HG02938 (cell line): ENCODE data around the gene SF3A2.

Experiments used
- ATAC-seq: cut with Tn5 transposase; IDR thresholded peaks from one replicate; pipeline ENCODE4 v1.9.1; 2021; ENCODE audit warnings: mild to moderate bottlenecking, moderate library complexity; ENCODE audit not compliant: unreplicated experiment

SF3A2 gene

DNA sequence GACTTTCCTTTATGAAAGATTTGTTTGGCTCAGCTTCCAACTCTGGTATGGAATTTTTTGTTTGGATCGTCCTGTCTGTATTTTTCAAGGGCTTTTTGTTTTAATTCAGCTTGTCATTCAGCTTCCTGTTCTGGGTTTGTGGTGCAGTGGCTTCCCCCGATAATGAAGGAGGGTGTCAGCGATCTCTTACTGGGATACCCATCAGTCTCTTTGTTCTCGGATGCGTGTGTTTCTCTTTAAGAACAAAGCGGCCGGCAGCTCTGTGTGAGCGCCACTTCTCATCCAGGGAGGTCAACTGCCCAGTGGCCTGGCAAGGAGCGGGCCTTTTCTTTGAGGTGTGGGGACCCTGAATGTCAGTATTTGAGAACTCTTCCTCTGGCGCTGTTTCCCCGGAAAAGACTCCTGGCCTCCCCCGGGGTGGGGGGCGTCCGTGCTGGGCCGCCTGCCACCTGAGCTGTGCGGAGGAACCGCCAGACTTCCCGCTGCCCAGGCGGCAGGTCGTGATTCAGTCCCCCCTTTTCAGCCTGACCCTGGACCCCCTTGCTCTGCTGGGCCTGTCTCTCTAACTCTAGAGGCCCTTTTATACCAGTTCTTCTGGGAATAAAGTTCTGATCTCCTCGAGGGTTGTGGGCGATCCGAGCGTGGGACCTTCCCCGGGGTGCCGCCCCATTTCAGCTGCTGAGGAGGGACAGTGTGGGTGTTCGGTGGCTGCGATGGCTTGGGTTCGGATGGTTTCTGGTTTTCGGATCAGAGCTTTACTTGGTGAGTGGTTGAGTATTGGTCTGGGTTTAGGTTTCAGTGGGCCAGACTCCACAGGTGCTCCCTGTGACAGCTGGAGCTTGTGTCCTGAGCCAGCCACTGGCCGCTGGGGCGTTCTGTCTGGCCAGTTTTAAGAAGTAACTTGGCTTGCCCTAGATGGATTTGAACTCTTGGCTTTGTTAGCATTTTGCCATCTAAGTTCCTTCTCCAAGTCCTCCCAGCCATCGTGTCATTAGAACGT is 3.4 kb downstream of the SF3A2 start:
- ATAC-seq: no peak

DNA sequence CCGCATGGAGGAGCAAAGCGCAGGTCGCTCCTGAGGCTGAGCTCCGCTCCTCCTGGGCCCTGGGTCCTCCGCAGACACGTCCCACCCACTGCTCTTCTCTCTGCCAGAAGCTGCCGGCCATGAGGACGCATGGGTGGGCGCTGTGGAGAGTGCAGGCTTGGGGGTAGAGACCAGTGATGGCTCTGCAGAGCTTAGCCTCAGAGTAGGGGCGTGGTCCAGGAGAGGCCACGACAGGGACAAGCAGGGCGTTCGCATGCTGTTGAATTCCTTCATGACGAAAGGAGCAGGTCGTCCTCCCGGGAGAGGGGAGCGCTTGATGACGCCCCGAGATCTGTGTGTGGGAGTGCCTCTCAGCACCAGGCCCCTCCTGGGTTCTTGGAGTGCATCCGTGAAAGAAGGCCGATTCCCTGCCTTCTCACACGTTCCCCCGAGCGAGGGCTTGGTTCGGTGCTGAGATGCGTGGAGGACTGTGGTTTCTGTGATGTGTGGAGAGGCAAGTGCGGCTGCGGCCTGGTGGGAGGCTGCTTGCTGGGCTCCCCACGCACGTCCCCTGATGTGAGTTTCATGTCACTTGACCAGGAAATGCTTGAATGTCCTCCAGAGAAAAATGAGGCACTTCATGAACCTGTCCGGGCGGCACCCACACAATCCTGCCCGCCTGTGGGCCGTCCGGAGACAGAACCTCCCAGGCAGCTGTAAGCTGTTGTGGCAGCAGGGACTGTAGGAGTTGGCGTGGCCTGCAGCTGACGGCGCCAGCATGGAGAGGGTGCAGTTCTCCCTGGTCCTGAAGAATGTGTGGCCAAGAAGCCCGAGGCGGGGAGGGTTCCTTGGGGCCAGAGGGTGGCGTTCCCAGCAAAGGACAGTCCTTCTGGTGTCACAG is 4.5 kb downstream of the SF3A2 start:
- ATAC-seq: no peak

DNA sequence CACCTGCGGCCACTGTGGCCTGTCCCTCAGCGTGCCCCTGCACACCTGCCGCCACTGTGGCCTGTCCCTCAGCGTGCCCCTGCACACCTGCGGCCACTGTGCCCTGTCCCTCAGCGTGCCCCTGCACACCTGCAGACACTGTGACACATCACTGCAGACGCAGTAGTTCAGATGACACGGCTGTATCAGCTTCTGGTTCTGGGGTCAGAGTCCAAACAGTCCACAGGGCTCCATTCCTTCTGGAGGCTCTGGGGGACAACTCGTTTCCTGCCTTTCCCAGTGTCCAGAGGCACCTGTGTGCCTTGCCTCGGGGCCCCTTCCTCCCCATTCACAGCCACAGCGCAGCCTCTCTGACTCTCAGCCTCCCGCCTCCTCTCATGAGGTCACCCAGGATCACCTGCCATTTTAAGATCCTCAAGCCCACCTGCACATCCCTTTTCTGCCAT is 5.5 kb downstream of the SF3A2 start:
- ATAC-seq: no peak

DNA sequence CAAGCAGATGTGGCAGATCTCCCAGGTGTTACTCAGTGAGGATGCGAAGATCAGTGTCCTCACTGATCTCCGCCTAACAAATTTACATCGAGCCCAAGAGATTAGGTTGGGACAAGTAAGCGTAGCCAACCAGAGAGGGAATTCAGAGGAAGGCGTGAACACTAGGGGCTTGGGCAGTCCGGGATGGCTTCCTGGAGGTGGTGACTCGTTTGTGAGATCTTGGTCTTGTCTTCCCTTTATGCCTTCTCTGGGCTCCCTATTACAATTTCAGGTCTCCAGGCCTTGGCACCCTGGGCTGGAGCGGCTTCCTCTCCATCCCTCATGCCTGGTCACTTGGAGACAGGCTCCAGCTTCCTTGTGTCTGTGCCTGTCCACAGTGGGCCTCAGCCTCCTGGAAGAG is 6.2 kb downstream of the SF3A2 start:
- ATAC-seq: no peak

DNA sequence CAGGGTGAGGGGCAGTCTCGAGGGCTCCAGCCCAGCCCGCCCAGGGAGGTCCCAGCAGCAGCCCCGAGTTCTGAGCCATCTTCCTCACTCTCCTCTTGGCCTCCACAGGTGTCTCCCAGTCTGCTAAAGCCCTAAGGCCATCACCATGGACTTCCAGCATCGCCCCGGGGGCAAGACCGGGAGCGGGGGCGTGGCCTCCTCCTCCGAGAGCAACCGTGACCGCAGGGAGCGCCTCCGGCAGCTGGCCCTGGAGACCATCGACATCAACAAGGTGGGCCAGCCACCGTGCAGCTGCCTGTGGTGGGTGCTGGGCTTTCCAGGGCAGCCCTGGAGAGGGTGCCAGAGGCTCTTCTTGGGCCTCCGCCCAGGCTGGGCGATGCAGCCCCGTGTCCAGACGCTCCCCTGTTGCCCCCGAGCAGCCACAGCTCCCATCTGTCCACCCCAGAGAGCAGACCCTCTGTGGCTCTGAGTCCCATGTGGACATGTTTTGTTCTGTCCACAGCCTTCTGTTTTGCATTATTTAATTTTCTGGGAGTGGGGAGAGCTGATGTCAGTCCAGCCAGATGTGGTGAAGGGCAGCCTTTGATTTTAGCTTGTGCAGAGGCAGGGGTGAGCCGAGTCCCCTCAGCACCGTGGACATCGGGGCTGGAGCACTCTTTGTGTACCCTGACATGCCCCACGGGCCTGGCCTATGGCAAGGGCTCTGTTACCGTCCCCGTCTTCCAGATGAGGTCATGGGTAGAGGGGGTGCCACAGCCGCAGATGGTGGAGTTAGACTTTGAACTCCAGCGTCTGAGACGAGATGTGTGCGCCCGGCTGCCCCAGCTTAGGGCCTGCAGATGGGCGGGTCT is 6.9 kb downstream of the SF3A2 start:
- ATAC-seq: no peak

DNA sequence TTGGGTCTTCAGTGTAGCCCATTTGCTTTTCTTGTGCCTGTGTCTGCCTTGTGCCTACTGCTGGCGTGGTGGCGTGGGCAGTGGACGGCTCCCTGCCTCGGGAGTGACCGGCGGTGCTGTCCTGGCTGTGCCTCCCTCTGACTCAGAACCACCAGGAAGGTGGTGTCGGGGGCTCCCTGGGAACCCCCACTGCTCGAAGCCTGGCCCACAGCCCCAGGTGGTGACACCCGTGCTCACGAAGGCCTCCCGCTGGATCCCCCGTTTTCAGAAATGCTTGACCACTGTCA is 7.4 kb downstream of the SF3A2 start:
- no peak for ATAC-seq

DNA sequence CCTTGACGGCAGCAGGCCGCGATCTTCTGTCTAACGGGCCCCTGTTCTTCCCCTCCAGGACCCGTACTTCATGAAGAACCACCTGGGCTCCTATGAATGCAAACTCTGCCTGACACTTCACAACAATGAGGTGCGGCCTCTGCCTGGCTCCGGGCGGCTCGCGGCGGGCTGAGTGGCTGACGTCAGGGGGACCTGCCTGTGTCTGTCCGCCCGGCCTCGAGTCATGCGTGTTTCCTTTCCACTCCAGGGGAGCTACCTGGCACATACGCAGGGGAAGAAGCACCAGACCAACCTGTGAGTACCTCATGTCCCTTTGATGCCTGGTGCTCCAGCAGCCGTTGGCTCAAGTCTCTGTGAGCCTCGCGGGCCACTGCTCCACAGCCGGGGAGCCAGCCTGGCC is 7.9 kb downstream of the SF3A2 start:
- no peak for ATAC-seq

DNA sequence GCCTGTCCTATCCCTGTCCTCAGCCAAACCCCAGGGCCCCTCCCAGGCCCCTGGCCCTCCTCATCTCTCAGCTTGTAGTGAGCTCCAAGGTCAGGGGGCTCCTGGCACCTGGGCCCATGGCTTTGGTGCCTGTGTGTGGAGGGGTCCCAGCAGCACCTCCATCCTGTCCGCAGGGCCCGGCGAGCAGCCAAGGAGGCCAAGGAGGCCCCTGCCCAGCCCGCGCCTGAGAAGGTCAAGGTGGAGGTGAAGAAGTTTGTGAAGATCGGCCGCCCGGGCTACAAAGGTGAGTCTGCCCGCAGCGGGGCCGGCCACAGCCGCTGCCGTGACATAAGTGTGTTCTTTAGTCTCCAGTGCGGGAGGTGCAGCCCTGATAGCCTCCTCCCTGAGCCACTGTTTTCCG is 8.6 kb downstream of the SF3A2 start:
- ATAC-seq: no peak

DNA sequence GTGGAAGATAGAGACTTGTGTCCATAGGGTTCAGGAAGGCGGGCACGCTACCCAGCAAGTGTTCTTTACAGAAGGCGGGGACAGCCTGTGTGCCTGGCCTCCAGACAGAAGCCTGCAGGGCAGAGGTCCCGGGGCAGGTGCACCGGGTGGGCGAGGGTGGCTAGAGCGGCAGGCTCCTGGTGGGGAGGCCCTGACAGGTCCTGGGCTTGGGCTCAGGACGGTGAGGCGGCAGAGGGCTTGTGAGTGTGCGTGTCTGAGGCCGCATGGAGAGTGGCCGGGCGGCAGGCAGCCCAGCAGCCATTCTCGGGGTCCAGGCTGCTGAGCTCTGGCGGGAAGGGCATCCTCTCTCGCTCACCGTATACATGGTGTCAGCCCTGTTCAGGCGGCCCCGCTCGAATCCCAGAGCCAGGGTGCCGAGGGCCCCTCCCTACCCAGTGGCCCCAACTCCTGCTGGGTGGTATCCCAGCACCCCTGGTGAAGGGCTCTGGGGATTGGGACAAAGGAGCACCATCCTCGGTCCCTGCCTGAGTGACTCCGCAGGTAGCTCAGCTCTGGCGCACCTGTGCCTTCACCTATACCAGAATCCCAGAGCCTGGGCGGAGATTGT is 9.5 kb downstream of the SF3A2 start:
- ATAC-seq: no peak

DNA sequence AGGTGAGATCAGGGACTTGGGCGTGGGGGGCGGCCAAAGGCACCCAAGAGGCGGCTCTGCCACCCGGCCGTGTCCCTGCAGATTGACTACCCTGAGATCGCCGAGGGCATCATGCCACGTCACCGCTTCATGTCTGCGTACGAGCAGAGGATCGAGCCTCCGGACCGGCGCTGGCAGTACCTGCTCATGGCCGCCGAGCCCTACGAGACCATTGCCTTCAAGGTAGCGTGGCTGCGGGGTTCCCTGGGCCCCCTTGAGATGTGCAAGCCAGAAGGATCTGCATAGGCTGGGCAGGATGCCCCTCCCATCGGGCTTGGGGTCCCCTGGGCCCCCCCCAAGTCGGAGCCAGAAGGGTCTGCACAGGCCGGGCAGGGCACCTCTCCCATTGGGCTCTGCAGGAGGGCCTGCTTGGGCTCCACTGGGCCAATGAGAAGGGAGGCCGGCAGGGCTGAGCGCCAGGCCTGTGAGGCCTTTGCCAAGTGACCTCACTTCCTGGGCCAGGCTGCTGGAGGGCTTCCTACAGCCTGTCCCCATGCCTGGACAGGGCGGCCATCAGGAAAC is 10.3 kb downstream of the SF3A2 start:
- no peak for ATAC-seq

DNA sequence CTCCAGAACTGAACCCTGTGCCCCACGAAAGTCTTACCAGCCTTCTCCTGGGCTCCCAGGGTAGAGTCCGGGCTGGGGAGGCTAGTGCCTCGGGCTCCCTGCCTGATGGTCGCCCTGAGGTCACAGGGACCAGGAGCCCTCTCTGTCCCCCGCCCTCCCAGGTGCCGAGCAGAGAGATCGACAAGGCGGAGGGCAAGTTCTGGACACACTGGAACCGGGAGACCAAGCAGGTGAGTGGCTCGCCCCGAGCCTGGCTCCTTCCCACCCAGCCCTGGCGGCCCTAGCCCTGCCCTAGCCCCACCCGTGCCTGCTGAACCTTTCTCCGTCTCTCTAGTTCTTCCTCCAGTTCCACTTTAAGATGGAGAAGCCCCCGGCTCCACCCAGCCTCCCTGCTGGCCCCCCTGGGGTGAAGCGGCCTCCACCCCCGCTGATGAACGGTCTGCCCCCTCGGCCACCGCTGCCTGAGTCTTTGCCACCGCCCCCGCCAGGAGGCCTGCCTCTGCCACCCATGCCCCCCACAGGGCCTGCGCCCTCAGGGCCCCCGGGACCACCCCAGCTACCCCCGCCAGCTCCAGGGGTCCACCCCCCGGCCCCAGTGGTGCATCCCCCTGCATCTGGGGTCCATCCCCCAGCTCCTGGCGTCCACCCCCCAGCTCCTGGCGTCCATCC is 10.9 kb downstream of the SF3A2 start:
- no peak for ATAC-seq

DNA sequence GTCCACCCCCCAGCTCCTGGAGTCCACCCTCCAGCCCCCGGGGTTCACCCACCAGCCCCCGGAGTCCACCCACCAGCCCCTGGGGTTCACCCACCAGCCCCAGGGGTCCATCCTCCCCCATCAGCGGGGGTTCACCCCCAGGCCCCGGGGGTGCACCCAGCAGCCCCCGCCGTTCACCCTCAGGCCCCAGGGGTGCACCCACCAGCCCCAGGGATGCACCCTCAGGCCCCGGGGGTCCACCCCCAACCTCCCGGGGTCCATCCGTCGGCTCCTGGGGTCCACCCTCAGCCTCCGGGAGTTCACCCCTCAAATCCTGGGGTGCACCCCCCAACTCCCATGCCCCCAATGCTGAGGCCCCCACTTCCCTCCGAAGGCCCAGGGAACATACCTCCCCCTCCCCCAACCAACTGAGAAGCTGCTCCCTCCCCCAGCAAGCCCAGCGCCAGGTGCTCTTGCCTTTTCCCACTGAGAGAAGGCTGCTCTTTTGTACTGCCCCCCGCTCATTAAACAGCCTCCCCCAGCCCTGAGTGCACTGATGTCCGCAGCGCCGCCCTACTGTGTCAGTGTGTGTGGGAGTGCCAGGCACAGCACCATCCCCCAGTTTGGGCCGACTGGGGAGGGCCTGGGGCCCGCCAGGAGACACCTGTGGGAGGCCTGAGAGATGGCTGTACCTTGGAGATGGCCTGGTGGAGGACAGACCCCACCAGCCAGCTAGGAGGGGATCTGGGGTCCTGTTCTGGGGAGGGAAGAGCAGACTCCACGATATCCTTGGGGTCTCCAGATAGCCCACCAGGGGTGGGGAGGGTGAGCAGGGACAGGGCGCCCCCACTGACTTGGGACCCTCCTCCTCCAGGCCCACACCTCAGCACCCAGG is 11.7 kb downstream of the SF3A2 start:
- no peak for ATAC-seq

DNA sequence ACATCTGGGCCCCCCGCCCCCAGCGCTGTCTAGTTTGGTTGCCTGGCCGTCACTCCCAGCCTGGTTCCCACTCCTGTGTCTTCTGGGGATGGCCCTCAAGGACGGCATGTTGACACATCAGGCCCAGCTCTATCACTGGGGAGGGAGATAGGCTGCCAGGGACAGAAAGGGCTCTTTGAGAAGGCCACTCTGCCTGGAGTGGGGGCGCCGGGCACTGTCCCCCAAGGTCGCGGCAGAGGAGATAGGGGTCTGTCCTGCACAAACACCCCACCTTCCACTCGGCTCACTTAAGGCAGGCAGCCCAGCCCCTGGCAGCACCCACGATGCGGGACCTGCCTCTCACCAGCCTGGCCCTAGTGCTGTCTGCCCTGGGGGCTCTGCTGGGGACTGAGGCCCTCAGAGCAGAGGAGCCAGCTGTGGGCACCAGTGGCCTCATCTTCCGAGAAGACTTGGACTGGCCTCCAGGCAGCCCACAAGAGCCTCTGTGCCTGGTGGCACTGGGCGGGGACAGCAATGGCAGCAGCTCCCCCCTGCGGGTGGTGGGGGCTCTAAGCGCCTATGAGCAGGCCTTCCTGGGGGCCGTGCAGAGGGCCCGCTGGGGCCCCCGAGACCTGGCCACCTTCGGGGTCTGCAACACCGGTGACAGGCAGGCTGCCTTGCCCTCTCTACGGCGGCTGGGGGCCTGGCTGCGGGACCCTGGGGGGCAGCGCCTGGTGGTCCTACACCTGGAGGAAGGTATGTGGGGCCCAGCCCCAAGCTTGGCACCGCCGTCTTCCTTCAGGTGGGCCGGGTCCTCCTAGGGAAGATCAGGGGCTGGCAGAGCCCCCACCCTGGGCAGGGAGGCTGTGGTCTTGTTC is 12.6 kb downstream of the SF3A2 start, which contains the start of gene AMH:
AMH (plus strand) TSS at position 314 of the 857 bp plus-strand sequence; CDS start at position 324, 10 bp downstream.
- ATAC-seq: no peak

DNA sequence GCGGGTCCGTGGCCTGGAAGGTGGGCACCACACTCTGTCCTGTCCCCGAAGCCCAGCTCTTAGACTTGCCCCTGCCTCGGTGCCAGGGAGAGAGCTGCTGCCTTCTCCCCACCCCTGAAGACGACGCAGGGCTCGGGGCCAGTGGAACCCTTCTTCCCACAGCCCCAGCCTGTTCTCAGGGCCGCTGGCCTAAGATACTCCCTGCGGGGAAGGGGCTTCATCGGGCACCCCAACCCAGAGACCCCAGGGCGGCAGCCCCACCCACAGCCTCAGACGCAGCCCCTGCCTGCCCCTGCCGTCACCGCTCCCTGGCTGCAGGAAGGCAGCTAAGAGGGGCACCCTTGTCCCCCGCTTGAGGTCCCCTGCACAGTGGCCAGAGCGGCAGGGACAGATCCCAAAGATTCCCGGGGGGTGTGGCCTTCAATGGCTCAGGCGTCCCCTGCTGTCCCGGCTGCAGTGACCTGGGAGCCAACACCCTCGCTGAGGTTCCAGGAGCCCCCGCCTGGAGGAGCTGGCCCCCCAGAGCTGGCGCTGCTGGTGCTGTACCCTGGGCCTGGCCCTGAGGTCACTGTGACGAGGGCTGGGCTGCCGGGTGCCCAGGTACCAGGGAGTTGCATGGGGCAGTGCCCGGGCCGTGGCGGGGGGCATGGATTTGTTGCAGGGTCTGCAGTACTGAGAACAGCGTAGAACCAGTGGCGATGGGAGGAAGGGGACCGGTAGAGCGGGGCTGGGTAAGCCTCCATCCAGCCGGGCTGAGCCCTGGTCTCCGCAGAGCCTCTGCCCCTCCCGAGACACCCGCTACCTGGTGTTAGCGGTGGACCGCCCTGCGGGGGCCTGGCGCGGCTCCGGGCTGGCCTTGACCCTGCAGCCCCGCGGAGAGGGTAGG is 13.5 kb downstream of the SF3A2 start:
- ATAC-seq: no peak

DNA sequence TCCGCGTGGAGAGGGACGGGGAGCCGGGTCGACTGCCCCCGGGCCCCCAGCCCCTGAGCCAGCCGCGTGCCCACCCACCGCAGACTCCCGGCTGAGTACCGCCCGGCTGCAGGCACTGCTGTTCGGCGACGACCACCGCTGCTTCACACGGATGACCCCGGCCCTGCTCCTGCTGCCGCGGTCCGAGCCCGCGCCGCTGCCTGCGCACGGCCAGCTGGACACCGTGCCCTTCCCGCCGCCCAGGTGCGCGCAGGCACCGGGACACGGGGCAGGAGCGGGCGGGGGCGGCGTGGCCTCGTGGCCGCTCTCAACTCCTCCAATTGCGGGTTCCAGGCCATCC is 14.1 kb downstream of the SF3A2 start:
- ATAC-seq: no peak

DNA sequence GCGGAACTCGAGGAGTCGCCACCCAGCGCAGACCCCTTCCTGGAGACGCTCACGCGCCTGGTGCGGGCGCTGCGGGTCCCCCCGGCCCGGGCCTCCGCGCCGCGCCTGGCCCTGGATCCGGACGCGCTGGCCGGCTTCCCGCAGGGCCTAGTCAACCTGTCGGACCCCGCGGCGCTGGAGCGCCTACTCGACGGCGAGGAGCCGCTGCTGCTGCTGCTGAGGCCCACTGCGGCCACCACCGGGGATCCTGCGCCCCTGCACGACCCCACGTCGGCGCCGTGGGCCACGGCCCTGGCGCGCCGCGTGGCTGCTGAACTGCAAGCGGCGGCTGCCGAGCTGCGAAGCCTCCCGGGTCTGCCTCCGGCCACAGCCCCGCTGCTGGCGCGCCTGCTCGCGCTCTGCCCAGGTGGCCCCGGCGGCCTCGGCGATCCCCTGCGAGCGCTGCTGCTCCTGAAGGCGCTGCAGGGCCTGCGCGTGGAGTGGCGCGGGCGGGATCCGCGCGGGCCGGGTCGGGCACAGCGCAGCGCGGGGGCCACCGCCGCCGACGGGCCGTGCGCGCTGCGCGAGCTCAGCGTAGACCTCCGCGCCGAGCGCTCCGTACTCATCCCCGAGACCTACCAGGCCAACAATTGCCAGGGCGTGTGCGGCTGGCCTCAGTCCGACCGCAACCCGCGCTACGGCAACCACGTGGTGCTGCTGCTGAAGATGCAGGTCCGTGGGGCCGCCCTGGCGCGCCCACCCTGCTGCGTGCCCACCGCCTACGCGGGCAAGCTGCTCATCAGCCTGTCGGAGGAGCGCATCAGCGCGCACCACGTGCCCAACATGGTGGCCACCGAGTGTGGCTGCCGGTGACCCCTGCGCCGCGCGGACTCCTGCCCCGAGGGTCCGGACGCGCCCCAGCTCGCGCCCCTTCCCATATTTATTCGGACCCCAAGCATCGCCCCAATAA is 14.8 kb downstream of the SF3A2 start:
- no peak for ATAC-seq
